Nephron (organoid): ENCODE measurements around the gene TMEM88.

ENCODE experiments used
- H3K27ac Mint-ChIP-seq, 3 experiments: 2 replicates each; pipeline ENCODE4 v1.8.0; 2020; ENCODE audit warnings: mixed read lengths in 3 of 3, mild to moderate bottlenecking in 2 of 3, moderate library complexity in 1 of 3
- H3K27me3 Mint-ChIP-seq: 2 replicates; pipeline ENCODE4 v1.8.0; 2021; ENCODE audit warnings: low read depth, mild to moderate bottlenecking, moderate library complexity, mixed read lengths
- H3K36me3 Mint-ChIP-seq: 2 replicates; pipeline ENCODE4 v1.8.0; 2020; ENCODE audit warnings: low read depth, mixed read lengths
- H3K4me1 Mint-ChIP-seq: 2 replicates; pipeline ENCODE4 v1.8.0; 2020; ENCODE audit warnings: mixed read lengths
- H3K4me3 Mint-ChIP-seq, 3 experiments: 2 replicates each; pipeline ENCODE4 v1.8.0; 2020; ENCODE audit warnings: mild to moderate bottlenecking in 3 of 3, mixed read lengths in 3 of 3, moderate library complexity in 2 of 3
- H3K9me3 Mint-ChIP-seq: 2 replicates; pipeline ENCODE4 v1.8.0; 2020; ENCODE audit warnings: mixed read lengths
- TF ChIP-seq, protein P1 (sequence below), 3 experiments: fragments of 200-600 bp; sonication (generic); IDR thresholded peaks; one replicate each; pipeline ENCODE4 v1.5.0; 2021; ENCODE audit warnings: antibody characterized with exemption in 3 of 3; ENCODE audit not compliant: unreplicated experiment in 3 of 3

Gene TMEM88

GRCh38 chr17:7848739-7849129, 6.1 kb upstream of the TMEM88 start:
- H3K4me3 Mint-ChIP-seq = no peak overlapping the region
- H3K27ac Mint-ChIP-seq = no peak overlapping the region
- peaks cover 49% of the 10 kb centered on the region for H3K36me3 Mint-ChIP-seq
- no peaks in the 10 kb centered on the region for H3K27me3 Mint-ChIP-seq
- TF ChIP-seq, protein P1, sequence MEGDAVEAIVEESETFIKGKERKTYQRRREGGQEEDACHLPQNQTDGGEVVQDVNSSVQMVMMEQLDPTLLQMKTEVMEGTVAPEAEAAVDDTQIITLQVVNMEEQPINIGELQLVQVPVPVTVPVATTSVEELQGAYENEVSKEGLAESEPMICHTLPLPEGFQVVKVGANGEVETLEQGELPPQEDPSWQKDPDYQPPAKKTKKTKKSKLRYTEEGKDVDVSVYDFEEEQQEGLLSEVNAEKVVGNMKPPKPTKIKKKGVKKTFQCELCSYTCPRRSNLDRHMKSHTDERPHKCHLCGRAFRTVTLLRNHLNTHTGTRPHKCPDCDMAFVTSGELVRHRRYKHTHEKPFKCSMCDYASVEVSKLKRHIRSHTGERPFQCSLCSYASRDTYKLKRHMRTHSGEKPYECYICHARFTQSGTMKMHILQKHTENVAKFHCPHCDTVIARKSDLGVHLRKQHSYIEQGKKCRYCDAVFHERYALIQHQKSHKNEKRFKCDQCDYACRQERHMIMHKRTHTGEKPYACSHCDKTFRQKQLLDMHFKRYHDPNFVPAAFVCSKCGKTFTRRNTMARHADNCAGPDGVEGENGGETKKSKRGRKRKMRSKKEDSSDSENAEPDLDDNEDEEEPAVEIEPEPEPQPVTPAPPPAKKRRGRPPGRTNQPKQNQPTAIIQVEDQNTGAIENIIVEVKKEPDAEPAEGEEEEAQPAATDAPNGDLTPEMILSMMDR (IDR thresholded peaks at IDR 0.05; ENCODE audit: unreplicated experiment in 3 of 3) = no peak
- no peaks in the 10 kb centered on the region for H3K9me3 Mint-ChIP-seq
- H3K4me1 Mint-ChIP-seq = no peaks in the 10 kb centered on the region

- Mint-ChIP-seq H3K4me3 (no peak overlapping the region), H3K36me3 (peaks cover 54% of the 10 kb centered on the region), H3K27me3 (no peaks in the 10 kb centered on the region), H3K4me1 (no peaks in the 10 kb centered on the region), H3K9me3 (no peaks in the 10 kb centered on the region), H3K27ac (no peak overlapping the region)
- TF ChIP-seq, protein P1 (IDR thresholded peaks at IDR 0.05; ENCODE audit: unreplicated experiment in 3 of 3) = no peak
These were observed 5.6 kb upstream of the TMEM88 start for GRCh38 chr17:7849130-7849750.

- TF ChIP-seq, protein P1 (IDR thresholded peaks at IDR 0.05; ENCODE audit: unreplicated experiment in 3 of 3) = no peak
- no peaks in the 10 kb centered on the region for H3K27me3 Mint-ChIP-seq
- H3K4me1 Mint-ChIP-seq = peaks cover under 1% of the 10 kb centered on the region
- peak overlapping the region in 1 of 3 experiments; percentile 21 for H3K4me3 Mint-ChIP-seq
- no peak overlapping the region for H3K27ac Mint-ChIP-seq
- peaks cover 54% of the 10 kb centered on the region for H3K36me3 Mint-ChIP-seq
- no peaks in the 10 kb centered on the region for H3K9me3 Mint-ChIP-seq
These were observed 4.9 kb upstream of the TMEM88 start for GRCh38 chr17:7849751-7850504.

GRCh38 chr17:7850701-7851437, 4.0 kb upstream of the TMEM88 start:
- Mint-ChIP-seq H3K36me3 (peaks cover 57% of the 10 kb centered on the region), H3K4me3 (no peak overlapping the region), H3K27ac (no peak overlapping the region), H3K27me3 (peaks cover 3% of the 10 kb centered on the region), H3K9me3 (no peaks in the 10 kb centered on the region), H3K4me1 (peaks cover 5% of the 10 kb centered on the region)
- TF ChIP-seq, protein P1 (IDR thresholded peaks at IDR 0.05; ENCODE audit: unreplicated experiment in 3 of 3) = no peak

DNA sequence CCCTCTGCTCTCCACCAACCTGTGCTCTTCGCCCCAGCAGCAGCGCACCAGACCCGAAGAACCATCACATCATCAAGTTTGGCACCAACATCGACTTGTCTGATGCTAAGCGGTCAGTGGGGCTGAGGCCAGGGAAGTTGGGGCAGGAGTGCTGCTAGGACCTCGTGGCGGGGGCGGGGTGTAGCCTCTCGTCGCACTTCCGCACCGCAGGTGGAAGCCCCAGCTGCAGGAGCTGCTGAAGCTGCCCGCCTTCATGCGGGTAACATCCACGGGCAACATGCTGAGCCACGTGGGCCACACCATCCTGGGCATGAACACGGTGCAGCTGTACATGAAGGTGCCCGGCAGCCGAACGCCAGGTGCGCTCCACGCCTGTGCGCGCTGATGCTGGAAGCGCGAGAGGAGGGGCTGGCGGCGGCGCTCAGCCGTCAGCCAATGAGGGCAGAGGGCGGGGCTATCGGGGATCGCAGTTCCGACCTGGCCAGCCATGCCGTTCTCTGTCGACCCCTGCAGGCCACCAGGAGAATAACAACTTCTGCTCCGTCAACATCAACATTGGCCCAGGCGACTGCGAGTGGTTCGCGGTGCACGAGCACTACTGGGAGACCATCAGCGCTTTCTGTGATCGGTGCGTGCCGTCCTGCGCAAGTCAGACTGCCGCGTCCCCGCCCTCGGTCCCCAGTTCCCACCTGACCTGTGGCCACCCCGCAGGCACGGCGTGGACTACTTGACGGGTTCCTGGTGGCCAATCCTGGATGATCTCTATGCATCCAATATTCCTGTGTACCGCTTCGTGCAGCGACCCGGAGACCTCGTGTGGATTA, 3.2 kb upstream of the TMEM88 start:
- TF ChIP-seq, protein P1 (IDR thresholded peaks at IDR 0.05; ENCODE audit: unreplicated experiment in 3 of 3) = peak; percentile 96 to 98 (median 97)
- Mint-ChIP-seq H3K27me3 (peaks cover 3% of the 10 kb centered on the region), H3K4me3 (peak overlapping the region in 2 of 3 experiments; percentile 35 to 63), H3K27ac (no peak overlapping the region), H3K9me3 (no peaks in the 10 kb centered on the region), H3K36me3 (peaks cover 54% of the 10 kb centered on the region), H3K4me1 (peaks cover 5% of the 10 kb centered on the region)
